GM21737 (cell line): ENCODE data around the gene SLC35B1.

Source experiments
- ATAC-seq: cut with Tn5 transposase; IDR thresholded peaks from one replicate; pipeline ENCODE4 v1.9.1; 2021; ENCODE audit warnings: mild to moderate bottlenecking, moderate library complexity; ENCODE audit not compliant: unreplicated experiment

The SLC35B1 gene

GRCh38 chr17:49700960-49701359, 6.8 kb downstream of the SLC35B1 start:
- ATAC-seq = no peak

DNA sequence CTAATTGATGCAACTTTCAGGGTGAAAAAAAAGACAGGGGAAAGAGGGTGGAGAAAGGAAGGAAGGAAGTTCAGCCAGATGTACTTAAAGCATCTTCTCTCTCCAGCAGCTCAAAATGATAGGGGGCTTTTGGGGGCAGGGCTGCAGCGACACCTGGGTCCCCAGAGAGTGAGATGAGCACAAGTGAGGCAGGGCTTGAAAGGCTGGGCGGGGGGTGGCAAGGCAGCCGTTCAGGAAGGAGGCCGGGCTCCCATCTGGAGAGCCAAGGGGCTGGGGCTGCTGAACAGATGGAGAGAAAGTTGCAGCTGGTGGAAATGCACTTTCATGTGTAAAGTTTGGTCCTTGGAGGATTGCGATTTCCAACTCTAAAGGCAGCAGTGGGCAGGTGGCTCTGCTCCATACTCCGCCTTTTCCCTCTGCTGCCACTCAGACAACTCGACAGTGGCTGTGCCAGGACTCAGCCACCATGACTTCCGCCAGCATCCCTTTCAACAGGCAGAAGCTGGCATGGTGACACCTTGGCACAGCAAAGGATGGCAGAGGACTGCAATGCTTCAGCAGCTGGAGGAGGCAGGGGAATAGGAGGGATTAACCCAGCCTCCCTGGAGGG, 7.7 kb downstream of the SLC35B1 start:
- ATAC-seq = no peak

DNA sequence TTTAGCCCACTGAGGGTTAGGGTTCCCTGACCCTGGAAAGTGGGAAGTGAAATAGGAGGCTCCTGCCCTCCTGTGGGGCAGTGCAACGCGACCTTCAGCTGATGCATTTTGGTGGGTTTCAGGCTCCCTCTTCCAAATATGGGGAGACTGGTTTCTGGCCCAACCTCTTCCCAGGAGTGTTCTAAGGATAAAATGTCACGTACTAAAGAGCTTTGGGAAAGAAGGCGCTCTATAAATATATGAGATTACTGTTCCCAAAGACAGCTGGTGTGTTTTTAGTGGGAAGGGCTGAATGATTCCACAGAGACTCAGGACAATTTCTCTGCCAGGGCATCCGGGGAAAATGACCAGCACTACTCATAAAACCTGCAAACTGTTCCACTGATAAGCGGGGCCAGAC, 9.8 kb downstream of the SLC35B1 start:
- no peak for ATAC-seq

DNA sequence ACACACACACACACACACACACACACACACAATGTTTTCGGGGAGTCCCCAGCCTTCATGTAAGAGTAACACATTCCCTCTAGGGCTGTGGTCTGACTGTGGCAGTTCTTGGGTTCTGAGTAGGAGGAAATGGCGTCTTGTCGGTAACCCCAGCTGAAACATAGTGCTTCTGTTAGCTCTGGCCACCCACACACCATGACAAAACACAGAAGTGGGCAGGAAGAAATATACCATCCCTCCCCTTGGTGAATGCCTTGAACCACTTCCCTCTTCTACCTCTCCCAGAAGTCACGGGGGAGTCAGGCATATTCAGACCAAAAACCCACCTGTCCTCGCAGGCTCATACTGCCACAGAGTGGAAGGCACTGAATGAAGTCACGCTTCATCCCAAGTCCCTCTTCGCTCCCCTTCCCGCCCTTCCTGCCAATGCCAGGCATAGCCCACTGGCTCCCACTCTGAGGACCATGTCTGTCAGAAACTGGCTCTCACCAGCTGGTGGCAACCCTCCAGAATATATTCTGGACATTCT, 11.5 kb downstream of the SLC35B1 start:
- ATAC-seq = no peak

DNA sequence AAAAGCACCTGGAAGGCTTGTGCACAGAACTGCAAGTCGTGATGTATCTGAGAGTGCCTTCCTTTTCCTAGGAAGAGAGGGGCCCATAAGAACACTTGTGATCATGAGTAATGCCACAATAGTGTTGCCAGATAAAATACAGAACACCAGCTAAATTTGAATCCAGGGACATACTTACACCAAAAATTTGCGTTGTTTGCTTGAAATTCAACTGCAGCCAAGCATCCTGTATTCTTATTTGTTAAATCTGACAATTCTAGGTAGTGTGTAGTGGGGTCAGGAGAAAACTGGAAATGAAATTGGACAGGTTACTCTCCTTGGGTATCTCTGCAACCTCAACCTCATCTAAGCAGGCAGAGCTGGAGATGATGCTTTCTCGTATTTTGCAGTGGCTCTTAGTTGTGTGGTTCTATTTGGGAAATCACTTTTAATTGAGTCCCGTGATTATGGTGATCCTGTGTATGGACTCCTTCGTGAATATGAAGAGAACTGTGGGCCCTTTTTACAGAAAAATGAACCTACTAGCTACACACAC, 12.0 kb downstream of the SLC35B1 start:
- ATAC-seq = no peak

DNA sequence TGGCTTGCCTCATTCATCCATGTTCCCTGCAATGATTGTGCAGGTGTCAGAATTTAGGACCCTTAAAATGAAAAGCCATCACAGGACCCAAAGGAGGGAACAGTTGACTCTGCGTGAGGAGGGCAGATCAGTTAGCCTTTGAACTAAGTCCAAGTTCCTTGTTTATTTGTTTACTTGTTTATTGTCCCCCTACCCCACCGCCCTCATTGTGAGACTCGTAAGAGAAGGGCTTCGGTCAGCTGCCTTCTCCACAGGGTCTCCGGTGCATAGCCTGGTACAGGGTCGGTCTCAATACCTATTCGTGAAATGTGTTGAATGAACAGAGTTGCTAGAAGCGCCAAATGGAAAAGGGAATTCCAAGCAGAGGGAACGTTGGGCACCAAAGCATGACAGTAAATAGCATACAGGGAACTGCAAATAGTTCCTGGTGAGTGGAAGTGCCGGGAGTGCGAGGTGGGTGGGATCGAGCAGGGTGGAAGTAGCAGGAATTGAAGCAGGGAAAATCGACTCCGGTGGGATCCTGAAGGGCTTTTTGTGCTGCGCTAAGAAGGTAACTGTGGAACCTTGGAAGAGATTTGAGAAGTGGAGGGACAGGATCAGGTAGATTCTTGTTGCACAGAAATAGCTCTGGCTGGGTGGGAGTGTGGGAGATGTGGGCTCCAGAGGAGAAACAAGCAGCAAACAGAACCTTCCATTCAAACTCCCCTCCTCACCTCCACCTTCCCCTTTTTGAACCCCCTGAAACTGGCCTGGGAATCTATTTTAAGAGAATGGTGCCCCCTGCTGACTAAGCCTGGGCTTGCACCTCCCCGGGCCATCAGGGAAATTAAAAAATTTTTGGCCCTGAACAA, 12.7 kb downstream of the SLC35B1 start:
- ATAC-seq = no peak

DNA sequence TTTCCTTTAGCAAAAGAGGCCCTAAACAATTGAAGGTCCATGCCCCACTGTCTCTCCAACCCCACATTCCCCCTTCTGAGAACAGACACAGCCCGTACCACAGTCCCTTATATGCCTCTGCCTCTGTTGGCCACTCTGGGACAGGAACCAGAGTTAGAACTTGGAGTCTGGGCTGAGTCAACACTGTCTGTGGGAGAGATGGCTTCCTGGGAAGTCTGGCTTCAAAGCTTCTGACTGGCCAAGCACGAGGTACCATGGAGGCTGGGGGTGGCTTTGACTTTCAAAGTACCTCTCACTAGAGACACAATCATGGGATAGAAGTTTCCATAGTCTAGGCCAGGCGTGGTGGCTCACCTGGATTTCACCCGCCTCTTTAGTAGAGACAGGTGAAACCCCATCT, 15.0 kb downstream of the SLC35B1 start:
- no peak for ATAC-seq

GRCh38 chr17:49691677-49692191, 16.0 kb downstream of the SLC35B1 start:
- ATAC-seq = no peak

- no peak for ATAC-seq
Observed at GRCh38 chr17:49691086-49691676, 16.6 kb downstream of the SLC35B1 start.

DNA sequence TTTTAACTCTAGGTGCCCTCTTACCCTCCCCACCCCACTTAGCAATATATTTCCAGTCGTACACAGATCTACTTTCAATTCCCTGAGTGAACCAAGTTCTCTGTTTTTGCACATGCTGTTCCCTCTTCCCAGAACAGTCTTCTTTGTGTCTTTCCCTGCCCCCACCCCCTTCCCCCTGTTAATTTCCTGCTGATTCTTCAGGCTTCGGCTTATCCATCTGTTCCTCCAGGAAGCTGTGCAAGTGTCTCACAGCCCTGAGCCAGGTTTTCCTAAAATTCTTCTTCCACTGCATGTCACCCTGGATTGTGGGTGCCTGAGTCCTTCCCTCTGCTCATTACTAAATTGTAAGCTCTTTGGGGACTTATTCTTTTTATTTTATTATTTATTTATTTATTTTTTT, 17.5 kb downstream of the SLC35B1 start:
- no peak for ATAC-seq

- no peak for ATAC-seq
Observed at GRCh38 chr17:49688848-49689247, 18.9 kb downstream of the SLC35B1 start.

DNA sequence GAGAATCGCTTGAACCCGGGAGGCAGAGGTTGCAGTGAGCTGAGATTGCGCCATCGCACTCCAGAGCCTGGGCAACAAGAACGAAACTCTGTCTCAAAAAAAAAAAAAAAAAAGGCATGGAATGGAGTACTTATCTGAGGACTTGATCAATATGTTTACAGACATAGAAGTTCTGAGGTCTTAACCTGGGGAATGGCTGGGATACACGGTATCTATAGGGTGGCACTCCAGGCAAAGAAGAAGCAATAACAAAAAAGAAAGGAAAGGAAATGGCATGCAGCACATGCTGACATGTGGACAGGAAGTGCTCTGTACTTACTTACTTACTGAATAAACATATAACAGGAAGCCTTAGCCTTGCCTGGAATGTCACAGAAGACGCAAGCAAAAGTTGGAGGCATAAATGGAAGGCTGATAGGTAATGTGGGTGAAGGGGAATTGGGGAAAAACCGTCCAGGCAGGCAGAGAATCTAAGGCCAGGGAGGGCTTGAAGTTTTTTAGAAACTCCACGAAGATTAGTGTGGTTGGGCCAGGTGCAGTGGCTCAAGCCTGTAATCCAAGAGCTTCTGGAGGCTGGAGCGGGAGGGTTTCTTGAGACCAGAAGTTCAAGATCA, 19.8 kb downstream of the SLC35B1 start:
- ATAC-seq = no peak

DNA sequence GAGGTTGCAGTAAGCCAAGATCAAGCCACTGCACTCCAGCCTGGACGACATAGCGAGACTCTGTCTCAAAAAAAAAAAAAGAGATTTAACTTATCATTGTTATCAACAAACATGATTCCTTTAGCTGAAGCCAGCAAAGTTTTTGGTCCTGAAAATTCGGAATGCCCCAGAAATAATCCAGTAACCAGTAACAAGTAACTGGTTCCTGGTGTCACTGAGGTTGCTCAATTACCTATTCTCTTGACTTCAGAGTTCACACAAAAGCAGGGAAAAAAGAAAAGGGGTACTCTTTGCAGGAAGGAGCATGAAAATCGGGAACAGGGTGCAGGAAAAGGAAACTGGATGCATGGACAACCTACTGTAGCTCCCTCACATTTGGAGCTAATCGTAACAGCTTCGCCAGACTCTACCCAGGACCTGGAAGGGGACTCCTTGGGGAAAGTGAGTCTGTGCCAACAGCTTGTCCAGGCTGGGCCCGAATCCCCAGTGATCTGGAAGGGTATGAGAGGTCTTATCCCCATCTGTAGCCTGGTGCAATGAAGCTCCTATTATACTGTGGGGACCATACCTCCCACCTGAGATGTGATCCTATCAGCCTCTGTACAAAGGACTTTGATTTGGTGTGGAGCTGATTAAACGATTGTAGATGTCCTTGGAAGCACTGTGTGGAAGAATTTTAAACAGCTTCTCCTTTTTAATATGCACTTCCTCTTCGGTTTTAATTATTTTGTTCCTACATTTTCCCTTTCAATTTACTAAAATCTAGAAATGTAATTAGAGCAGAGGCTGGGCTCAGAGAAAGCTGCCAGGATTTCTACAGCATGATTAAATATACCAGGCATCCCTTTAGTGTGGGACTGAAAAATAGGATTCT, 26.4 kb downstream of the SLC35B1 start:
- ATAC-seq = no peak

GRCh38 chr17:49680314-49680713, 27.4 kb downstream of the SLC35B1 start:
- no peak for ATAC-seq

GRCh38 chr17:49677933-49678847, 29.6 kb downstream of the SLC35B1 start, which contains the start of gene SPOP:
Gene SPOP (minus strand): TSS chr17:49678097. CDS start chr17:49622810, 55,287 bp downstream.
- peak; percentile 84 for ATAC-seq

DNA sequence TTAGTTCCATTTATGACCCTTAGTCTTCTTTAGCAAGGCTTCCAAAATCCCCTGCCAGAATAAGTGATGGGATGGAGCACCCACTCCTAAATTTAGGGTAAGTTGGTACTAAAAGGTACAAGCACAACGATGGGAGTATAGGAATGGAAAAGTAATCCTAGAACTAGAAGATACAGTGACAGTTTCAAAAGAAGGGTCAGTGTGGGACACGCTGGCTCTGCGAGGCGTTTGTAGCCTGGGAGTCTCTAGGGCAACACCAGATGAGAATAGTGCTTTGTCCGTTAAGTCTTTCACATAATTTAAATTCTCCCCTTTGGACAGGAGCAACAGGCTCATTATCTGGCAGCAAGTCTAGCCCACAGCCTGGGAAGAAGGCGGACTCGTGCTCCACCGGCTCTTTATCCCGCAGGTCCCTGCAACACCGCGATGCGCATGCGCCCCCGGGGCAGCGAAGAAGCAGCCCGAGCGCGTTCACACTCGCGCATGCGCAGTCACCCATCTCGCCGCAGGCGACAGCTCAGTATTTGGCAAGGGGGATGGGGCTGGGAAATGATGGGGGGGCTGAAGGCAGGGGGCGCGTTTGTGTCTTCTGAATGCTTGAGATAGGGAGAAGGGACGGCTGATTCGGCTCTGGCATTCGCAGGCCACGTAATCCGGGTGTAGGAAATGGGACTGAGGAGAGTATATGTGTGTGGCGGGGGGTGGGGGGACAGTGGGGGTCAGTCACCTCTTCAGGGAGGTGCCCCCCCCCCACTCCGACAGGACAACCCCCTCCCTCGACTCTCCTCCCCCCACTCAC, 30.4 kb downstream of the SLC35B1 start:
- ATAC-seq = peak; percentile 37

GRCh38 chr17:49676276-49676868, 31.4 kb downstream of the SLC35B1 start:
- peak; percentile 56 for ATAC-seq

DNA sequence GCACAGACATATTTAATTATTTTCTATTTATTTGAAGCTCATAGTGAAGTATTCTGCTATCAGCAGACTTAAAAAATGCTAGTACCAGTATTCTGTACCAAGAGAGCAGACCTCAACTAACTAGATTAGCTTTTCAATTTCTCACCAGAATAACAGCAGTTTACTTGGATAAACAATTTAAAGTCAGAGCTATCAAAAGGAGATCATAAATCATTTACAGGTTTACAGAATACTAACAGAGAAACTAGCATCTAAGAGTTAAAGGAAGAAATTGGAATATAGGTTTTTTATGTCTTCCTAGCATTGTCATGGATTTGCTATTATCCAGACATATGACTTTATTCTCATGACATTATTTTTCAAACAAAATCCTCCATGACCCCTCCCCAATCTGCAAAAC, 33.3 kb downstream of the SLC35B1 start:
- ATAC-seq = no peak
